GM18507 (cell line): ENCODE measurements around the gene MTIF3.
"Not testable (repeated sequence)": the region's sequence is repeated elsewhere in the genome, so short reads cannot be mapped to it uniquely, and the experiment has no call there.

ENCODE experiments used
- DNase-seq: peaks from one replicate; pipeline ENCODE4 v3.0.0; 2011; ENCODE audit warnings: low read depth; ENCODE audit not compliant: insufficient read length; ENCODE audit errors: extremely low spot score
- FAIRE-seq: peaks from 2 replicates; lab custom pipeline; 2011; peaks lifted over from hg19 to GRCh38; lab: Jason Lieb, UNC

MTIF3 gene

GRCh38 chr13:27423333-27423732, 27.0 kb downstream of the MTIF3 start:
- DNase-seq (no peak), FAIRE-seq (no peak)

- DNase-seq (no peak), FAIRE-seq (no peak)
Measured at GRCh38 chr13:27421101-27421871, 29.1 kb downstream of the MTIF3 start.

GRCh38 chr13:27419328-27419727, 31.0 kb downstream of the MTIF3 start:
- DNase-seq = no peak
- FAIRE-seq = no peak

GRCh38 chr13:27415116-27415515, 35.2 kb downstream of the MTIF3 start:
- DNase-seq = no peak

GRCh38 chr13:27411341-27411740, 39.0 kb downstream of the MTIF3 start:
- FAIRE-seq = no peak

More at GRCh38 chr13:27415116-27415515, 35.2 kb downstream of the MTIF3 start:
- no peak for FAIRE-seq

GRCh38 chr13:27409013-27409412, 41.4 kb downstream of the MTIF3 start:
- DNase-seq (no peak), FAIRE-seq (no peak)

More at GRCh38 chr13:27411341-27411740, 39.0 kb downstream of the MTIF3 start:
- no peak for DNase-seq

- no peak for DNase-seq
- FAIRE-seq = no peak
Measured at GRCh38 chr13:27408074-27408473, 42.3 kb downstream of the MTIF3 start.

GRCh38 chr13:27406178-27406939, 44.0 kb downstream of the MTIF3 start:
- FAIRE-seq (peak; percentile 66), DNase-seq (no peak)

- DNase-seq (no peak), FAIRE-seq (no peak)
Measured at GRCh38 chr13:27405546-27406134, 44.7 kb downstream of the MTIF3 start.

GRCh38 chr13:27404680-27405079, 45.7 kb downstream of the MTIF3 start:
- no peak for DNase-seq
- no peak for FAIRE-seq

- FAIRE-seq (no peak), DNase-seq (no peak)
Measured at GRCh38 chr13:27403727-27404385, 46.5 kb downstream of the MTIF3 start.

- no peak for FAIRE-seq
- DNase-seq = no peak
Measured at GRCh38 chr13:27403203-27403678, 47.1 kb downstream of the MTIF3 start.

- no peak for FAIRE-seq
- no peak for DNase-seq
Measured at GRCh38 chr13:27401210-27401609, 49.2 kb downstream of the MTIF3 start.

GRCh38 chr13:27400405-27400804, 50.0 kb downstream of the MTIF3 start:
- not testable (repeated sequence) for FAIRE-seq, DNase-seq

- FAIRE-seq (no peak), DNase-seq (no peak)
Measured at GRCh38 chr13:27398360-27398759, 52.0 kb downstream of the MTIF3 start.

GRCh38 chr13:27396252-27396846, 54.0 kb downstream of the MTIF3 start:
- DNase-seq = no peak
- FAIRE-seq = no peak

- FAIRE-seq = no peak
- DNase-seq = no peak
Measured at GRCh38 chr13:27395007-27395510, 55.3 kb downstream of the MTIF3 start.

- DNase-seq = no peak
- FAIRE-seq = no peak
Measured at GRCh38 chr13:27393101-27393500, 57.3 kb downstream of the MTIF3 start.

- no peak for FAIRE-seq
- no peak for DNase-seq
Measured at GRCh38 chr13:27391471-27391870, 58.9 kb downstream of the MTIF3 start.
